SKM-1 (cell line): ENCODE results near the gene INHA.

Experiments used
- DNase-seq: peaks from one replicate; lab custom pipeline; 2025; ENCODE audit not compliant: unreplicated experiment; lab: John Stamatoyannopoulos, UW

Gene INHA

DNA sequence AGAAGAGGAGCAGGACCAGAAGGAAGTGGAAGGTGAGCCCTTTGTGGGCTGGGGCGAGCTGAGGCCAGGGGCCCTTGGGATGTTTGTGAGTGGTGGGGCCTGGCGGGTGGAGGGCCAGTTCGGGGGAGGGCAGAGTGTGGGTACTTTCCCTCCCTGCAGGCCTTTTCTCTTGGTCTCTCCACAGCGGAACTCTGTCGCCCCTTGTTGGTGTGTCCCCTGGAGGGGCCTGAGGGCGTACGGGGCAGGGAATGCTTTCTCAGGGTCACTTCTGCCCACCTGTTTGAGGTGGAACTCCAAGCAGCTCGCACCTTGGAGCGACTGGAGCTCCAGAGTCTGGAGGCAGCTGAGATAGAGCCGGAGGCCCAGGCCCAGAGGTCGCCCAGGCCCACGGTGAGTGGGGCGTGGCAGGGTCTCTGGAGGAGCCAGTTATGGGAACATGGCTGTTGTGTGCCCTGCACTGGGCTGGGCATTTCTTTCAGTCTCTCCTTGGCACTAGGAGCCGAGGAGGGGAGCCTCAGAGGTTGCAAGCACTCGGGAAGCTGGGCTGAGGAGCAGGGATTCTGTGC lies 36.4 kb downstream of the INHA start:
- DNase-seq = no peak

DNA sequence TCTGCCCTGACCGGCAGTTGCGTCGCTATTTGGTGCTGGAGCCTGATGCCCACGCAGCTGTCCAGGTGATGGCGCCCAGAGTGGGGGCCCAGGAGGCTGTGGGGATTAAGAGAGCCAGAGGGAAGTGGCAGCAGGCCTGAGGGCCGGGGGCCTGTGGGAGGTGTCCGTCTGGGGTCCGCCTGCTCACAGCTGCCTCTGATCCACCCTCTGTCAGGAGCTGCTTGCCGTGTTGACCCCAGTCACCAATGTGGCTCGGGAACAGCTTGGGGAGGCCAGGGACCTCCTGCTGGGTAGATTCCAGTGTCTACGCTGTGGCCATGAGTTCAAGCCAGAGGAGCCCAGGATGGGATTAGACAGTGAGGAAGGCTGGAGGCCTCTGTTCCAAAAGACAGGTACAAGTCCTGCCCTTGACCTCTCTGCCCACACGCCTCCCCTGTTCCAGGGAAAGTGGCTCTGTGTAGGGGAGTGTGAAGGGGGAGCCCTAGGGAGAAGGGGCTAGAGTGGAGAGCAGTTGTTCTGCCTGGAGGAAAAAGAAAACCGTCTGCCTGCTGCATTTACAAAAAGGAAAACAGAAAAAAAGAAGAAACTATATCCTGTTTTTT lies 37.1 kb downstream of the INHA start:
- DNase-seq = no peak

GRCh38 chr2:219611306-219611705 lies 39.2 kb downstream of the INHA start:
- DNase-seq = no peak

- no peak for DNase-seq
These were observed 39.9 kb downstream of the INHA start for GRCh38 chr2:219611866-219612576.

DNA sequence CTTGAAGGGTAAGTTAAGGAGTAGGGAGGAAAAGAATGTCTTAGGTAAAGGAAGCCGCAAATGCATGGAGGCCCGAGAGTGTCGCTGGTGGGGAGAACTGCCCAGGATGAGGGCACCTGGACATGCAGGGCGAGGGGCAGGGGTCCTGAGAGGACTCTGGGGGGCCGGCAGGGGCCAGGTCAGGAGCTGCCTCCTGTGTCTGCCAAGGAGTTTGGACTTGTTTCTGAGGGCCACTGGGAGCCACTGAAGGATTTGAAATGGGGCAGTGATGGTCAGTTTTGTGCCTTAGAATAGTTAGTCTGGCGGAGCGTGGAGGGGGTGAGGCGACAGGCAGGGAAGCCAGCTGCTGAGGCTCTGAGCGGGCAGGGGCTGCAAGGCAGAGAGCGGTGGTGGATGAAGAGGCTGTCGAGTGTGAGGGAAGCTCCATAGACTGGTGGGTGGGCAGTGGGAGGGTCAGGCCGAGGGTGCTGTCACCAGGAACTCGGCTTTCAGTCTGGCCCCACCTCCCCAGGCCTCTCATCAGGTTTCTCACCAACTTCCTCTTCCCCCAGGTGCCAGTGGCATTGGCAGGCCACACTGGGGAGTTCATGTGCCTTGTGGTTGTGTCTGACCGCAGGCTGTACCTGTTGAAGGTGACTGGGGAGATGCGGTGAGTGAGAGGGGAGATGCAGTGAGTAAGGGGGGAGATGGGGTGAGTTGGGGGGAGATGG lies 40.6 kb downstream of the INHA start:
- DNase-seq = peak; percentile 14

DNA sequence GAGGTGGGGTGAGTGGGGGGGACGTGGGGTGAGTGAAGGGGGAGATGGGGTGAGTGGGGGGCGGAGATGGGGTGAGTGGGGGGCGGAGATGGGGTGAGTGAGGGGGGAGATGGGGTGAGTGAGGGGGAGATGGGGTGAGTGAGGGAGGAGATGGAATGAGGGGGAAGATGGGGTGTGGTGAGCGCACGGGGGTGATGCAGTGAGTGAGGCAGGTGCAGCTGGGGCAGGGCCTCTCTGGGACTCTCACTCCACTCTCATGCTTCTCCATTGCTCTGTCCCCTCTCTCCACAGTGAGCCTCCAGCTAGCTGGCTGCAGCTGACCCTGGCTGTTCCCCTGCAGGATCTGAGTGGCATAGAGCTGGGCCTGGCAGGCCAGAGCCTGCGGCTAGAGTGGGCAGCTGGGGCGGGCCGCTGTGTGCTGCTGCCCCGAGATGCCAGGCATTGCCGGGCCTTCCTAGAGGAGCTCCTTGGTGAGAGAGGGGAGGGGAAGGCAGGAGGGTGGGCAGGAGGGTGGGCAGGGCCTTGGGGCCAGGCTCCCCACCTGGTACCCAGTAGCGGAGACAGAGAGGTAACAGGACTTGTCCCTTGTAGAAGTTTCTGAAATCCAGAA lies 41.5 kb downstream of the INHA start:
- DNase-seq = no peak

GRCh38 chr2:219614076-219614860 lies 42.2 kb downstream of the INHA start:
- DNase-seq = no peak

GRCh38 chr2:219615036-219615435 lies 42.9 kb downstream of the INHA start:
- DNase-seq = no peak

DNA sequence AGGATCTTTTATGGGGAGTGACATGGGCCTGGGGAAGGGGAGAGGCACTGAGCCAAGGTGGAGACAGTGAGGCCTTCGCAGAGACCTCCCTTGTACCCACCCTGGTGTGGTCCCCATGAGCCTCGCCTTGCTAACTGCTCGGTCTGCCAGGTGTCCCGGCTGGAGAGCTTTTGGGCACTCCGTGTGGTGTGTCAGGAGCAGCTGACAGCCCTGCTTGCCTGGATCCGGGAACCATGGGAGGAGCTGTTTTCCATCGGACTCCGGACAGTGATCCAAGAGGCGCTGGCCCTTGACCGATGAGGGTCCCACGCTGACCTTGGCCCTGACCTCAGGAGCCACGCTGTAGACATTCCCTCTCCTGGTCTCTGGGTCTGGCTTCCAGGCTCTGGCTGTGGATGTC lies 43.8 kb downstream of the INHA start:
- DNase-seq = no peak

- no peak for DNase-seq
These were observed 44.4 kb downstream of the INHA start for GRCh38 chr2:219616550-219616949.

- DNase-seq = no peak
These were observed 46.6 kb downstream of the INHA start for GRCh38 chr2:219618733-219619122.

DNA sequence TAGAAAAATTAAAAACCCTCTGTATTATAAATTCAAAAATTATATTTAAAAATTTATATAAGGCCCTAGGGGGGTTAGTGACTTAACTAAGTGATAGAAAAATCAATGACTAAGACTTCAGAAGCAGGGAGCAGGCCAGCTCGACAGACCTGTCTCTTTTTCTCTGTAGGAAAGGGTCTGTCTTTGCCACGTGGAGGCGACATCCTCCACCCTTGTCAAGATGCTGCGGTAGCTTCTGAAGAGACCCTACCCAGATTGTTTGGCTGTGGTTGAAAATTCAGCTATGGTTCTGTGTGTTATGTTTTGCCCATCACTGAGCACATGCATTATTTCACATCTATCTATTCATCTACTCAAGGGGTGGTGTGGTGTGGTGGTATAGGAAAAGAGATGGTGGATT lies 47.1 kb downstream of the INHA start:
- DNase-seq = no peak

DNA sequence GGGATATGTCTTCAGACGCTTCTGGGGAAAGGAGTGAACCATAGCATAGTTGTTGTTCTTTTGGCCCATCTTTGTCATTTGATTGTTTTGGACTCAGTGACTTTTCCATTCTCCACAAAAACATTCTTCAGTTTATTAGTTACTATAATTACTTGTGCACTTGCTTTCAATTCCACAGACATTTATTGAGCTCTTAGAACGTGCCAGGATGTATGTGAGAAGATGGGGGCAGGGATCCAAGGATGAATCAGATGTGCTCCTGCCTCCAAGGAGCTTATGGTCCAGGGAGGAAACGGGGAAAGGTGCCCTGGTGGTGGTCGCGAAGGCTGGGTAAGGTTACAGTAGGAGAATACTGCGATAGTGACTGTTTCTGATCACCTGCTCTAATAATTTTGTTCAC lies 48.4 kb downstream of the INHA start:
- no peak for DNase-seq

GRCh38 chr2:219621935-219622334 lies 49.8 kb downstream of the INHA start:
- no peak for DNase-seq

DNA sequence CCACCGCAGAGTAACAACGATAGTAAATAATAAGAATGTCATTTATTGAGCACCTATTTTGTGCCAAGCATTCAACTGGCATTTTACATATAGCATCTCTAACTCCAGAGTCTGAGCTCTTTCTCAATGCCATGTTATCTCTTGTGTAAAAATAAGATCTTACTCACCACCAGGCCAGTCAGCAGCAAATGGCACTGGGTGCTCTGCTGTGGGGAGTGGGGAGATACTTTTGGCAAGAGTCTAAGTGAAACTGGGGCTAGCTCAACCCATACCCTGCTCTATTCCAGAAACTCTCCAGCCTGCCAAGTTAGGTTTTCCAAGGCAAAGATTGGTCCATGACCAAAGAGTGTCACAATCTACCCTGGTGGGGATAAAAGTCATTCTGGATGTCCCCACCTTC lies 50.4 kb downstream of the INHA start:
- no peak for DNase-seq

GRCh38 chr2:219624565-219624964 lies 52.5 kb downstream of the INHA start:
- DNase-seq = no peak

DNA sequence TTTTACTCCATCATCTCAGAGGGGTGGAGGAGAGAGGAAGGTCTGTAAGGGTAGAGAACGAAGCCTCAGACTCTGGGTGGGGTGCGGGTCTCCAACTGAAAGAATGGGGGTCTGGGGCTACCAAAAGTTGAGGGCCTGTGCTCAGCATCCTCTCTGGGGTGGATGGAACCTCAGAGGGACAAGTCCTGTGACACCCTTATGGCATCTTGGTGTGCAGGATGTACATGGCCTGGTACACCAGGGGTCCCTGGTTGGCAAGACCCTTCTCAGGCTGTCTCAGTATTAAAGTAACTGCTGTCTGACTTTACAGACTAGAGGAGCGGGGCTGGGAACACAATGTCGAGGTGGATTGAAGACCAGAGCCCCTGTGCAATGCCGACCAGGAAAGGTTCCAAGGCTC lies 53.1 kb downstream of the INHA start:
- no peak for DNase-seq
